Loucy (cell line): Measurements from ENCODE around the gene BLCAP.

Experiments
- EZH2phosphoT487 ChIP-seq: fragments of 200-600 bp; IDR thresholded peaks from 2 replicates; pipeline ENCODE4 v1.6.1; 2018; ENCODE audit warnings: antibody characterized with exemption, mild to moderate bottlenecking, moderate library complexity, borderline replicate concordance
- TF ChIP-seq, protein P1 (sequence below): fragments of 200-600 bp; sonication (generic); conservative IDR thresholded peaks from 2 replicates; pipeline ENCODE4 v1.5.1; 2014; ENCODE audit warnings: mild to moderate bottlenecking, antibody characterized with exemption, low read length

GRCh38 chr20:37525810-37526209 is 1.9 kb downstream of the BLCAP start:
- TF ChIP-seq, protein P1, sequence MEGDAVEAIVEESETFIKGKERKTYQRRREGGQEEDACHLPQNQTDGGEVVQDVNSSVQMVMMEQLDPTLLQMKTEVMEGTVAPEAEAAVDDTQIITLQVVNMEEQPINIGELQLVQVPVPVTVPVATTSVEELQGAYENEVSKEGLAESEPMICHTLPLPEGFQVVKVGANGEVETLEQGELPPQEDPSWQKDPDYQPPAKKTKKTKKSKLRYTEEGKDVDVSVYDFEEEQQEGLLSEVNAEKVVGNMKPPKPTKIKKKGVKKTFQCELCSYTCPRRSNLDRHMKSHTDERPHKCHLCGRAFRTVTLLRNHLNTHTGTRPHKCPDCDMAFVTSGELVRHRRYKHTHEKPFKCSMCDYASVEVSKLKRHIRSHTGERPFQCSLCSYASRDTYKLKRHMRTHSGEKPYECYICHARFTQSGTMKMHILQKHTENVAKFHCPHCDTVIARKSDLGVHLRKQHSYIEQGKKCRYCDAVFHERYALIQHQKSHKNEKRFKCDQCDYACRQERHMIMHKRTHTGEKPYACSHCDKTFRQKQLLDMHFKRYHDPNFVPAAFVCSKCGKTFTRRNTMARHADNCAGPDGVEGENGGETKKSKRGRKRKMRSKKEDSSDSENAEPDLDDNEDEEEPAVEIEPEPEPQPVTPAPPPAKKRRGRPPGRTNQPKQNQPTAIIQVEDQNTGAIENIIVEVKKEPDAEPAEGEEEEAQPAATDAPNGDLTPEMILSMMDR: no peak
- no peak for TF ChIP-seq EZH2phosphoT487
